Activated naive CD4-positive, alpha-beta T cell treated with anti-CD3 and anti-CD28 coated beads, Interleukin-2, amount 10 ng/mL, durations not matched to agents 7 days and 5 days (primary cell): ENCODE measurements around the gene OPCML.
"Not testable (repeated sequence)": the region's sequence is repeated elsewhere in the genome, so short reads cannot be mapped to it uniquely, and the experiment has no call there.

Experiments
- CTCF ChIA-PET: fragments of 350-600 bp; sonication (Branson Sonifier 250); formaldehyde crosslinking; loops from one replicate; lab custom pipeline; 2021; ENCODE audit warnings: antibody characterized with exemption; lab: Charles Lee
- DNase-seq: peaks from one replicate; pipeline ENCODE4 v3.0.0-alpha.2; 2020
- H3K27ac Mint-ChIP-seq: one replicate; pipeline ENCODE4 v1.8.0; 2021; ENCODE audit warnings: mild to moderate bottlenecking, moderate library complexity, mixed read lengths
- H3K27me3 Mint-ChIP-seq: one replicate; pipeline ENCODE4 v1.8.0; 2021; ENCODE audit warnings: mild to moderate bottlenecking, mixed read lengths
- H3K36me3 Mint-ChIP-seq: one replicate; pipeline ENCODE4 v1.8.0; 2021; ENCODE audit warnings: mixed read lengths
- H3K4me1 Mint-ChIP-seq: one replicate; pipeline ENCODE4 v1.8.0; 2021; ENCODE audit warnings: mixed read lengths
- H3K4me3 Mint-ChIP-seq: one replicate; pipeline ENCODE4 v1.8.0; 2021; ENCODE audit warnings: mild to moderate bottlenecking, moderate library complexity, mixed read lengths
- H3K9me3 Mint-ChIP-seq: one replicate; pipeline ENCODE4 v1.8.0; 2021; ENCODE audit warnings: mixed read lengths

Gene OPCML

DNA sequence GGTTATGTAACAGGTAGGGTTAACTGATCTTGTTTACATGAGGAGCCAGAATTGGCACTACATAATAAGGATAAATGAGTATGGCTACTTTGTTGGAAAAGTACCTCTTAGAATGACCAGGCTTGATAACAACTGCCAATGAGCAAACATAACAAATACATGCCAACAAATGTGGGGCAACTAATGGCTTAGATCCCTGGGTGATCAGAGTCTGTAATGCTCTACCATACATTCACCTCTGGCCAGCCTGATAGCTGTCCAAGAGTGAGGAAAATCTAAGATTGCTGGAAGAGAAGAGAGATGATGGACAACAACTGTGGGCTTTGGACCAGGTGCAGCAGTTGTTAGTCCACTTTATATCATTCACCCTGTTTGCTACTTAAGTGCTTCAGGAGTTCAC, 1136.9 kb downstream of the OPCML start:
- H3K4me1 Mint-ChIP-seq: no peaks in the 10 kb centered on the region
- H3K9me3 Mint-ChIP-seq: peaks cover 9% of the 10 kb centered on the region
- no peak overlapping the region for H3K27ac Mint-ChIP-seq
- CTCF ChIA-PET: no interaction called here
- no peaks in the 10 kb centered on the region for H3K27me3 Mint-ChIP-seq
- no peak for DNase-seq
- H3K36me3 Mint-ChIP-seq: no peaks in the 10 kb centered on the region
- H3K4me3 Mint-ChIP-seq: no peak overlapping the region

DNA sequence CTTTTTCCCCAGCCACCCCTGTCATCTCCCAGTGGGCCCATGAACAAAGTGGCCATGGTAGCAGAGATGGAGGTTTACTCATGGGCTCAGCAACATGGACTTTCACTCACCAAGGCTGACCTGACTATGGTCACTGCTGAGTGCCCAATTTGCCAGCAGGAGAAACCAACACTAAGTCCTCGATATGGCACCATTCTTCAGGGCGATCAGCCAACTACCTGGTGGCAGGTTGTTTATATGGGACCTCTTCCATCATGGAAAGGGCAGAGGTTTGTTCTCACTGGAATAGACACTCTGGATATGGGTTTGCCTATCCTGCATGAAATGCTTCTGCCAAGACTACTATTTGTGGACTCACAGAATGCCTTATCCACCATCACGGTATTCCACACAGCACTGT, 1152.8 kb downstream of the OPCML start:
- DNase-seq: no peak
- H3K36me3 Mint-ChIP-seq: no peaks in the 10 kb centered on the region
- CTCF ChIA-PET: no interaction called here
- H3K27me3 Mint-ChIP-seq: no peaks in the 10 kb centered on the region
- H3K4me3 Mint-ChIP-seq: no peak overlapping the region
- H3K27ac Mint-ChIP-seq: no peak overlapping the region
- peaks cover 5% of the 10 kb centered on the region for H3K9me3 Mint-ChIP-seq
- no peaks in the 10 kb centered on the region for H3K4me1 Mint-ChIP-seq

DNA sequence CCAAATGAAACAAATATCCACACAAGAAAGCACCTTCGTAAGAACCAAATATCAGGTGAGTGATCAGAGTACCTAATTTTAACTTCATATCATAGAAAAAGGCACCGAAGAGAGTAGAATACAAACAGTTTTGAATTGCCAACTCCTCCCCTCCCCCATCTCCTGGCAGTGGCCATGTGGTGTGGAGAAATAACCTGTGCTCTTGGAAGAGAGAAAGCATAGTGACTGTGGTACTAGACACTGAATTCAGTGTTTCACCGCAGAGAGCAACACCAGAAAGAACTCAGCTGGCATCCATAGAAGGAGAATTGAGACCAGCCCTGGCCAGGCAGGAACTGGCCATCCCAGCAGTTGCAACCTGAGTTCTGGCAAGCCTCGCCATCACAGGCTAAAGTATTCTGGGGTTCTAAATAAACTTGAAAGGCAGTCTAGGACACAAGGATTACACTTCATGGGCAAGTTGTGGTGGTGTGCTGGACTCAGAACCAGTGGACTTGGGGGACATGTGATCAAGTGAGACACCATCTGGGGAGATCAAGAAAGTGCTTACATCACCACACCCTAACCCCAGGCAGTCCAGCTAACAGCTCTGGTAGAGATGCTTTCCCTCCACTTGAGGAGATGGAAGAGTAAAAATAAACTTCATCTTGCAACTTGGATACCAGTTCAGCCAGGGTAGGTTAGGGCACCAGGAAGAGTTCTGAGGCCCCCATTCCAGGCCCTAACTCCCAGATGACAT, 1158.7 kb downstream of the OPCML start:
- Mint-ChIP-seq H3K9me3 (no peaks in the 10 kb centered on the region), H3K36me3 (no peaks in the 10 kb centered on the region), H3K4me1 (no peaks in the 10 kb centered on the region), H3K27ac (no peak overlapping the region), H3K27me3 (no peaks in the 10 kb centered on the region), H3K4me3 (no peak overlapping the region)
- CTCF ChIA-PET: no interaction called here
- DNase-seq: no peak

DNA sequence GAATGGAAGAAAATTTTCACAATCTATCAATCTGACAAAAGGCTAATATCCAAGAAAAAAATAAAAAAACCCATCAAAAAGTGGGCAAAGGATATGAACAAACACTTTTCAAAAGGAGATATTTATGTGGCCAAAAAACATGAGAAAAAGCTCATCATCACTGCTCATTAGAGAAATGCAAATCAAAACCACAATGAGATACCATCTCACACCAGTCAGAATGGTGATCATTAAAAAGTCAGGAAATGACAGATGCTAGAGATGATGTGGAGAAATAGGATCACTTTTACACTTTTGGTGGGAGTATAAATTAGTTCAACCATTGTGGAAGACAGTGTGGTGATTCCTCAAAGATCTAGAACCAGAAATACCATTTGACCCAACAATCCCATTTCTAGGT, 1162.2 kb downstream of the OPCML start:
- H3K9me3 Mint-ChIP-seq, H3K27me3 Mint-ChIP-seq, DNase-seq, H3K36me3 Mint-ChIP-seq, H3K4me1 Mint-ChIP-seq, H3K4me3 Mint-ChIP-seq, CTCF ChIA-PET, H3K27ac Mint-ChIP-seq: not testable (repeated sequence)

DNA sequence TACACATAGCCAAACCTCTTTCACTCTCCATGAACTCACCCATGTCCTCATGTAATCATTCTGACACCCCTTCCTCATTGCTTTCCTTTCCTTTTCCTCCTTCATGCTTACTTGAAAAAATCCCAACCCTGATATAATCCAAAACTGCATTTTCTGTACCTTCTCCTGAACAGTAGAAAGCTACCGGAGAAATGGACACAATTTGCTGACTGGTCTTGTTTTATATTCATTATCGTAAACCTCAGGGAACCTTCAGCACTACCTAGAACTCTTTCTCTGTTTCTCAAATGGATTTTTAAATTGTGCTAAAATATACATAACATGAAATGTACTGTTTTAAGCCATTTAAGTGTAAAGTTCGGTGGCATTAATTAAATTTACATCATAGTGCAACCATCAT, 1165.0 kb downstream of the OPCML start:
- H3K36me3 Mint-ChIP-seq: no peaks in the 10 kb centered on the region
- H3K4me3 Mint-ChIP-seq: no peak overlapping the region
- no peak for DNase-seq
- no peaks in the 10 kb centered on the region for H3K4me1 Mint-ChIP-seq
- no peaks in the 10 kb centered on the region for H3K27me3 Mint-ChIP-seq
- peaks cover 3% of the 10 kb centered on the region for H3K9me3 Mint-ChIP-seq
- H3K27ac Mint-ChIP-seq: no peak overlapping the region
- CTCF ChIA-PET: no interaction called here

DNA sequence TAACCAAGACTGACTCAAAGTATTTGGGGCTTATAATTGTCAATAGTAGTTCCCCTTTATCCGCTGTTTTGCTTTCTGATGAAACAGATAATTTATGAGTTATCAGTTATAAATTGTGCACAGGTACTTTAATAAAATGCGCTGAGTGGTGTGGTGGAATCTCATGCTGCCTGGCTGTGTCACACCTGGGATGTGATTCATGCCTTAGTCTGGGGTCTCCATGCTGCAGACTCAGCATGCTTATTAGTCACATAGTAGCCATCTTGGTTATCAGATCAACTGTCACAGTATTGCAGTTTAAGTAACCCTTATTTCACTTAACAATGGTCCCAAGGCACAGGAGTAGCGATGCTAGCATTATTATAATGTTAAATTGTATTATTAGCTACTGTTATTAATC, 1166.7 kb downstream of the OPCML start:
- no peak overlapping the region for H3K4me3 Mint-ChIP-seq
- CTCF ChIA-PET: no interaction called here
- H3K4me1 Mint-ChIP-seq: no peaks in the 10 kb centered on the region
- H3K27me3 Mint-ChIP-seq: no peaks in the 10 kb centered on the region
- no peaks in the 10 kb centered on the region for H3K36me3 Mint-ChIP-seq
- H3K27ac Mint-ChIP-seq: no peak overlapping the region
- no peak for DNase-seq
- peaks cover 3% of the 10 kb centered on the region for H3K9me3 Mint-ChIP-seq
